Fibroblast of skin of back (primary cell): ENCODE results near the gene PIK3C2G.

Experiments
- DNase-seq: peaks from one replicate; pipeline ENCODE4 v3.0.0-alpha.2; 2013

The PIK3C2G gene

DNA sequence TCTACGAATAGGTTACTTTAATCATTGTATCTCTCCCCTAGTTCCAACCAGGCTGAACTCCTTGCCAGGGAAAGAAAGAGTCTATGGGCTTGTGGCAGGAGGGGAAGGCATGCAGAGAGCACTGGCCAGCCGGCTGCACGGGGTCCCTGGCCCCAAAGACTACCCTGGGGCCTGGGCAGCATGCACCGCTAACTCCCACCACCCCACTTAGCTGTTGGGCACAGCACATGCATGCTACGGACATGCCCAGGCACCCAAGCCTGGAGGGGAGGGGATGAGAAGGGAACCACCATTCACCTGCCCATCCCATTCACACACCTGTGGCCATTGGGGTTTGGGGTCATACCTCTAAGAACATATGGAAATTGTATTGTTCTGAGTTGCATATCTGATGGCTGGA, 94.1 kb downstream of the PIK3C2G start:
- DNase-seq, result no peak

DNA sequence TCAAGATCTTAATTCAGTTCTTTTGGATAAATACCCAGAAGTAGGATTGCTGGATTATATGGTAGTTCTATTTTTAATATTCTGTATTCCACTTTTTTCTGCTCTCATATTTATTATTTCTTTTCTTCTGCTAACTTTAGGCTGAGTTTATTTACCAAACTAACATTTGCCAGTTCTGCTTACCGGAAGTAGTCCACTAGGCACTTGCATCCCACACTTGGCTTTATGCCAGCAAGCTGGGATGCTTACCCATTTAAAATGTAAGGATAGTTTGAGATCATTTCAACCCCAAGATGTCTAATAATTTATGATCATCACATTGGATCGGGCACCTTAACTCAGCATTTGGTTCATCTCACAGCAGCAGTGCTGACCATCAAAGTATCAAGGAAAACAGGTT, 96.8 kb downstream of the PIK3C2G start:
- DNase-seq, result no peak

DNA sequence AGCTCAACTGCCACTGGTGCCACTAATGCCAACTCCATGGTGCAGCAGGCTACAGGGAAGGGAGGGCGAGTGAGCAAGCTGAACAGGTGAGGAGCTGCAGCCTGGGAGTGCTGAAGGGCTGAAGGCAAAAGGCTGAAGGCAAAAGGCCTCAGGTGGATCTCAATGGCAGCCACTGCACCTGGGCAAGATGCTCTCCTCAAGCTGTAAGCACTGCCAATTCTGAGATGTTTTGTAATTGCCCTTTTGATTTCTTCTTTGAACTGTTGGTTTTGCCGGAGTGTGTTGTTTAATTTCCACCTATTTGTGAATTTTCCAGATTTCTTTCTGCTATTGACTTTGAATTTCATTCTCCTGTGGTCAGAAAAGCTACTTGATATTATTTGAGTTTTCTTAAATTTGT, 97.6 kb downstream of the PIK3C2G start:
- no peak for DNase-seq

DNA sequence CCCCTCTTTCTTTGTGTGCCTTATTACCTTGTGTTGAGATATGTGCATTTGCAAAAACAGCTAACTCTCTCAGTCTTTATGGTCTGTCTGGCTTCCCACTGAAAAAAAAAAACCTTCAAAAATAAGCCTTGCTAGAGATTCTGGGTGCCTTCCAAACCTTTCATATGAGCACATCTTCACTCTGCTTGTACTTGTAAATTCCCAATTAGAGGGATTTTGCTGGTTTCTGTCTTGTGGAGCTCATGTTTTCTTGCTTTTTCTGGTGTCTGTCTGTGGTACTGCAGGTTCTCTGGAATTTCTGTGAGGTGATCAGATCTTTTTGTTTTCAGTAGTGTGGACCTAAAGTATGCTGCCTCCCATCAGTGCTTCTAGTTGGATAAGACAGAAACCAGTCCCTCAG, 100.1 kb downstream of the PIK3C2G start:
- DNase-seq, result no peak

DNA sequence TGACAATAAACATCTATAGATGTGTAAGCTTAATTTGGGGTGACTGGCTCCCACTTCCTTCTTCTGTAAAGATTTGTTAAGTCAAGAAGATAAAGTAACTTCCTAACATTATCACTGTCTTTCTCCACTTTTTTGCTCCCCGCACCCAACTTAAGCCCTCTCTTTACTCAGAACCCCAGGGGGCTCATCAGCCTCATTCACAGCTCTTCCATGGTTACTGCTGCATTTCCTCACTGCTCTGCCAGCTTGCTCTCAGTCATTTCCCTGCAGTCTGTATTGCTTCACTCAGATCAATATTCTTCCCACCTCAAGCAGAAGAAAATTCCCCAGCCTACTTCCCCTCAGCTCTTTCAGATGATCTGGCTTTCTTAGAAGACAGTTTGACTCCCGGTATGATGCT, 102.0 kb downstream of the PIK3C2G start:
- no peak for DNase-seq

DNA sequence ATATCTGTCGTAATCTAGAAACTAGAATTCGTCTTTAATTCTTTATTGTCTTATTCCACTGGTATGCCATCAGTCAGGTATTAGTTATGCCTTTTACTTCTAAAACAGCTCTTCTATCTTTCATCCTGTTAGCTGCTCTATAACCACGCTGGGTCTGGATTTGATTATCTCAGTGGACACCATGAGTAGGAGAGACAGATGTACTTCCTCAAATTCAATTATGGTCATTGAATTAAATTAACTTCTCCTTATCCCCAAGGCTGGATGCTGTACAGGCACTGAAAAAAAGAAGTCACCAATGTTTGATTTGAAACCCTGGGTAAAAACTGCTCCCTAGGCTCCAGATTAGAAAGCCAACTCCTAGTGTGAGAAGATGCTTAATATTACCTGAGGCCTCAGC, 107.3 kb downstream of the PIK3C2G start:
- no peak for DNase-seq

DNA sequence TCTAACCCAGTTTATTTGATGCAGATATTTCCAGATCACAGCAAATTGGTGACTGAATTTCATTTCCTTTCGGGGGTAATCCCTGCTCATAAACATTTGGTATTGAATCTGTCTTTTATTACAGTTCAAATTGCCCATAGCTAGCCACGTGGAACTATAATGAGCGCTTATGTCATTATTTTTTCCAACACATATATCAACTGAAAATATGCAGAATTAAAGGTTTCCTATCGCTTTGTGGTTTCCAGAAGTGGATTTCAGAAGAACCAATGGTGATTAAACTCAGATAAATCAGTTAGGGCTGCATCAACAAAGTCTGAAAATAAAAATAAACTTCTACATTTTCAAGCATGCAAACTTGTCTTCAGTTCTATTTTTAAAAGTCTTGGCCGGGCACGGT, 111.9 kb downstream of the PIK3C2G start:
- DNase-seq, result peak; percentile 4

DNA sequence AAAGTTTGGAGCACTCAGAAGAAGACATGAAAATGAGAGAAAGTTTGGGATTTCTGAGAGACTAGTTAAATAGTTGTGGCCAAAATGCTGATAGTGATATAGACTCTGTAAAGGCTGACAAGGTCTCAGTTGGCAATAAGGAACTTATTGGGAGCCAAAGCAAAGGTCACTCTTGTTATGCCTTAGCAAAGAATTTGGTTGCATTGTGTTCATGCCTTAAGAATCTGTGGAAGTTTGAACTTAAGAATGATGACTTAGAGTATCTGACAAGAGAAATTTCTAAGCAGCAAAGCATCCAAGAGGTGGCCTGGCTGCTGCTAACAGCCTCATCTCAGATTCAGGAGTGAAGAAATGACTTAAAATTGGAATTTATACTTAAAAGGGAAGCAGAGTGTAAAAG, 113.8 kb downstream of the PIK3C2G start:
- peak; percentile 7 for DNase-seq

DNA sequence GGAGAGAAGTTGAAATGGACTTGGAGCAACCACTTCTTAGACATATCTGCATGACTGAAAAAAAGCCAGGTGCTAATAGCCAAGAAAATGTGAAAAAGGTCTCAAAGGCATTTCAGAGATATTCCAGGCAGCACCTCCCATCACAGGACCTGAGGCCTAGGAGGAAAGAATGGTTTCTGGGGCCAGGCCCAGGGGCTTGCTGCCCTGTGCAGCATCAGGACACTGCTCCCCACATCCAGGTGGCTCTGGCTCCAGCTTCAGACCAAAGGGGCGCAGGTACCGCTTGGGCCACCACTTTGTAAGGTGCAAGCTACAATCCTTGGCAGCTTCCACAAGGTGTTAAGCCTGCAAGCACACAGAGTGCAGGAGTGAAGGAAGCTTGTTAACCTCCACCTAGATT, 114.3 kb downstream of the PIK3C2G start:
- no peak for DNase-seq

DNA sequence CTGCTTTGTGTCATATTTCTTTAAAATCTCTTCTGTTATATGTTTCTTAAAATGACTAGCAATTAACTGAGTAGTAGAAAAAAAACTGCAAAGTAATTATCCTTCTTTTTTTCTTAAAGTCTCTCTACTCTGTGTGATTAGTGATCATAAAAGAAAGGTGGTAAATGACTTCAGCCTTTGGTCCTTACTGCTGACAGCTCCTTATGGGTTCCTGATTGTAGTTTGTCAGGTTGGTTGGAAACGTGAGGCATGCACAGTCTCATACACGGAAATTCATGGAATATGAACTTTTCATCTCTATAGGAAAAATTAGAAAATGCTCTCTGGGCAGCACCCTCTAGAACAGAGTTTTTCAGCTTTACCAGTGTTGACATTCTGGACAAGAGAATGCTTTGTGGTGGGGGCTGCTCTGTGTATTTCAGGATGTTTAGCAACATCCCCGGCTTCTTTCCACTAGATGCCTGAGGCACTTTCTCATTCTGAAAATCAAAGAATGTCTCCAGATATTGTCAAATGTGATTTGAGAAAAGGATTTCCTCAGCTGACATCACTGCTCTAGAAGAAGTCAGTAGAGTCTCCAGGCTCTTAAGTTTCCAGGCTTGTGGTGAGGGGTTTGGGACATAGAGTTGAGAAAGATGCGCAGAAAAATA, 121.0 kb downstream of the PIK3C2G start:
- peak; percentile 63 for DNase-seq

DNA sequence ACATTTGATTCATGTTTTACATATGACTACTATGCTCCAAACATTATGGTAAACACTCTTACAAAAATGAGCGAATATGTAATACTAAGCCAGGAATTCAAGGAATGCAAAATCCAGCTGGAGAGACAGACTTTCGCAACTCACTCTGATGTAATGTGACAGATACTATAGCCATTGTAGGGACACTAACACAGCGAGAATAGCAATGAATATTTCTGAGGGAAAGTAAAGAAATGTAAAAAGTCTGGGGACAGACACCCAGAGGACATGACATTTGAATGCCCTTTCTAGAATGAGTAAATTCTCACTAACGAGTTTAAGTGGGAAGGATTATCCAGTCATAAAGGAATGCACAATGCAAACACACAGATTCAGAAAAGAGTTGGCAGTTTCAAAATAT, 121.9 kb downstream of the PIK3C2G start:
- DNase-seq, result peak; percentile 97

DNA sequence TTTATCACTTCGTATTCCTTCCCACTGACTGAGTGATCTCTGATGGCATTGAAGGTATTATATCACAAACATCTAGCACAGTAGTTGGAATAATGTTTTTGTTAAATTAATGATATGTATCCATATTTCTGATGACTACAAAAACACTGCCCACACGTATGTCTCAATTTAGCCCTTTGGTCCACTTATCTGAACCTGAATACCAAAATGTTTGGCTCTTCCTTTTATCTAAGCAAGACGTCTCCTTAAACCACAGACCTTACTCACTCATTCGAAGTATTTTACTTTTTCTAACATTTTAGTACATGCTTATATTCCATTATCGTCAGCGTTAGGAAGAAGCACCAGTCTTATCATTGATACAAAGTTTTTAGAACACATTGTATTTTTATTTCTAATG, 126.4 kb downstream of the PIK3C2G start:
- no peak for DNase-seq

DNA sequence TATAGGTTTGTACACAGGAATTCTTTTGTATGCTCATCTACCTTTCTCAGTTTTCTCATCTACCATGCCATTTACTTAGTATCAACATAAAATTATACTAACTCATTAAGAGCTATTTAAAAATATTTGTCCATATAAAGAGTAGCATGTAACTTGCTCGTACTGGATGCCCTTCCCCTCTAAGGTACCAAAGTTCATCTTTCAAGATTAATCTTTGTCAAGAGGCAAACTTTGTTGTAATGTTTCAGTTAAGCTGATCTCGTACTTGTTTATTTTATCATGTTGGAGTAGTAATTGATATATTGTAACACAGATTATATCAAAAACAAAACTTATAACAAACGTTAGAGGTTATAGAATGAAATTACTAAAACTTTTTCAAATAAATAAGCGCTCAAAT, 128.5 kb downstream of the PIK3C2G start:
- no peak for DNase-seq

DNA sequence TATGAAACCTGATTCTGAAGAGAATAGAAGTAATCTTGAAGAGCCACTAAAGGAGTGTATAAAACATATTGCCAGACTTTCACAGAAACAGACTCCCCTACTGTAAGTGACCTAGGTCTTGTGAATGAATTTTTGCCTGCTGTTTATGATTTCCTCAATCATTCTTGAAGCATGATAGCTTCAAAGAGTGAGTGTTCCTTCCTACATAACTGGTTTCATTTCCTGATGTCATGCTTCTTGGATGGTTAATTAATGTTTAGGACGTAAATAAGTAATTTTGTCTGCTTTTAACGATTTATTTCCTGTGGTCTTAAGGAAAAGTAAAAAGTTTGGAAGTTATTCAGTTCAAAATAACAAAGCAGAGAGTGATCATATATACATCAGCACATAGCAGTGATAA, 129.8 kb downstream of the PIK3C2G start:
- DNase-seq, result no peak

DNA sequence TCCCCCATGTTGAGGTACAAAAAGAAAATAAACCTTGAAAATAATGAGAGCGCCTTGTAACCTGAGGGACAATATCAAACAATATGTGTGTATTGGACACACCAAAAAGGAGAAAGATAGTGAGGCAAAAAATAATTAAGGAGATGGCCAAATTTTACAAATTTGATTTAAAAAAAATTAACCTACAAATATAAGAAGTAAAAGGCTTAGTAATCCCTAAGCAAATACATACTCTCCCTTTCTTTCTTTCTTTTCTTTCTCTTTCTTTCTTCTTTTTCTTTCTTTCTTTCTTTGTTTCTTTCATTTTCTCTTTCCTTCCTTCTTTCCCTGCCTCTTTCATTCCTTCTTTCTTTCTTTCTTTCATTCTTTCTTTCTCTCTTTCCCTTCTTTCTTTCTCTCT, 133.4 kb downstream of the PIK3C2G start:
- DNase-seq, result no peak

DNA sequence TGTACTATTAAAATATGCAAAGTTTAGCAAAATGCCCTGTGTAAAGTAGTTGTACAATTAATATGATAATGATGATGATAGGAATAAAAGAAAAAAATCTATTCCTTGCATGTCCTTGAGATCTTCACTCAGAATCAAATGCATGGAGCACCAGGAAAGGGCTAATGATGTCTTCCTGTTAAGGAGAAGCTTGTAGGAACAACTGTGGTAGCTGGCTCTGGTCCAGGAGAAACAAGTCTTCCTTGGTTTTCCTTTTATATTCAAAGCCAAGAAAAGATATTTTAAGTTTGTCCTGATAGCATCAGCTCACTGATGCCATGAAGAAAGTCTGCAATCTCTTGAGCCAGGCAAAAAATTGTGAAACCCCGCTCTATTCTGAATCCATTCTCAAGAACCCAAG, 138.9 kb downstream of the PIK3C2G start:
- peak; percentile 61 for DNase-seq

DNA sequence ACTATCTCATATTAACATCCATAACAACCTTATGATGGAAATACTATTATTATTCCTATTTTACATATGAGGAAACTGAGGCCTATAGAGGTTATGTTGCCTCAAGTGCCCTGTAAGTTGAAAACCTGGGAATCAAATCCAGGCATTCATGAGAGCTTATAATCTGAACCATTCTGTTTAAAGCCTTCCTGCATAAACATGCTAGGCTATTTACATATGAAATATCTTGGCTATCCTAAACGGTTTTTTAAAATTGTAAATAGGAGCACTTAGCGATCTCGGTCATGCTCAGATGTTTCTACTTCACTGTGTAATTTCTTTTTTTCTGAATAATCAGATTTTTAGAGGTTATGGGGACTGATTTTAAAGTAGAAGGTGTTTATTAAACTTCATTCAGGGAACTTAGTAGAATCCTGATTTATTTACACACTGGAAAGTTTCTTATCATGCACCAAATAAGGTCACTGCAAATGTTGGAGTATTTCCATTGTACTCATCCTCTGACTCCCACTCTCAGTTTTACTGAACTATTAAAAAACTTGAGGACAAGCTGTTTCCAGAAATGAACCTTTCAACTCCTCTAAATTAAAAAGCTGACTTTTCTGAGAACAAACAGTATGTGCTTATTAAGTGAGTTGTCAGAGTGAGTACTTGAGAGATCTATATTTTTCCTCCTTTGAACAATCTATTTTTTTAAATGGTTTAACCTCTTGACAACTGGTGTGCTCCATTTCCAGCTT, 141.7 kb downstream of the PIK3C2G start:
- DNase-seq, result no peak

DNA sequence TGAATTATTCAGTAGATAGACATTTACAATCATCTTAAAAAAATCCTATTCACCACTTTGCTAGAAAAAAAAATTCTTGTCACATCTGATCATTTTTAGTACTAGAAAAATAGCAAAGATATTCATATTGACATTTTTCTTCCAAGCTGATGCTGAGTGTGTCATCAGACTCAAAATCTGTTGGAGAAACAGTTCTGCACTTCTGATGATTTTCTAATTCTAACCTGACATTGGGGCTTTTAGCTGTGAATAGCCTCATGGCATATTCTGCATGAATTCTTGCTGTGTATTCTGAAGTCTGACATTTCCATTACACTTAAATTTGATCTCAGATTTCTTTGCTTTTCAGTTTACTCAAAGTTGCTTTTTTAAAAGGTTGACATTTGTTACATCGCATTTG, 150.1 kb downstream of the PIK3C2G start:
- peak; percentile 40 for DNase-seq

DNA sequence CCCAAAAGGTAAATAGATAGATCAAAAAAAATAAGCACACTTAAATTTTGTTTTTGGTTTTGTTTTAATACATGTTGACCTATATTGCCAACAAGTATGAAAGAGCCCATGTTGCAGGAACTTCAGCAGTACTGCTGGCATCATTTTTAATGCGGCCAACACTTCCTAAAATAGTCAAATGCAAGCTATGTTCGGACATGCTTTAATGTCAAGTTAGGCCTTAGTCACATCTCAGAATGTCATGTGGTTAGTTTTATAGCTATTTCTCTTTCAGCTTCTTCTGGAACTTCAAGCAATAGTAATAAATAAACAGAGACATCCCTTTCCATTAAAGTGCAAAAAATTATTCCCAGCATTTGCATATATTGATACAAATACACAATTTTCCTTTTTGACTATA, 153.4 kb downstream of the PIK3C2G start:
- DNase-seq, result no peak

DNA sequence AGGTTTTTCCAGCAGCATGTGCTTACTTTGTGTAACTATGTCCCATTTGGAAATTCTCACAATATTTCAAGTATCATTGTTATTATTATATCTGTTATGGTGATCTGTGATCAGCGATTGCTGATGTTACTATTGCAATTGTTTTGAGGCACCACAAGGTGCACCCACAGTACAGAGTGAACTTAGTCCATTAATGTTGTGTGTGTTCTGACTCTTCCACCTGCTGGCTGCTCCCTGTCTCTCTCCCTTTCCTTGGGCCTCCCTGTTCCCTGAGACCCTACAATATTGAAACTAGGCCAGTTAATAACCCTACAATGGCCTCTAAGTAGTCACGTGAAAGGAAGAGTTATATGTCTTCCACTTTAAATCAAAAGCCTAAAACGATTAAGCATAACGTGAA, 153.9 kb downstream of the PIK3C2G start:
- DNase-seq, result no peak

DNA sequence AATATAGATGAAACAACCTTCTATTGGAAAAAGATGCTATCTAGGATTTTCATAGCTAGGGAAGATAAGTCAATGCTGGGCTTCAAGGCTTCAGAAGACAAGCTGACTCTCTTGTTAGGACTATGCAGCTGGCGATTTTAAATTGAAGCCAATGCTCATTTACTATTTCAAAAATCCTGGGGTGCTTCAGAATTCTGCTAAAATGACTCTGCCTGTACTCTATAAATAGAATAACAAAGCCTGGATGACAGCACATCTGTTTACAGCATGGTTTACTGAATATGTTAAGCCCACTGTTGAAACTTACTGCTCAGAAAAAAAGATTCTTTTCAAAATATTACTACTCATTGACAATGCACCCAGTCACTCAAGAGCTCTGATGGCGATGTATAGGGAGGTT, 155.1 kb downstream of the PIK3C2G start:
- DNase-seq, result no peak

DNA sequence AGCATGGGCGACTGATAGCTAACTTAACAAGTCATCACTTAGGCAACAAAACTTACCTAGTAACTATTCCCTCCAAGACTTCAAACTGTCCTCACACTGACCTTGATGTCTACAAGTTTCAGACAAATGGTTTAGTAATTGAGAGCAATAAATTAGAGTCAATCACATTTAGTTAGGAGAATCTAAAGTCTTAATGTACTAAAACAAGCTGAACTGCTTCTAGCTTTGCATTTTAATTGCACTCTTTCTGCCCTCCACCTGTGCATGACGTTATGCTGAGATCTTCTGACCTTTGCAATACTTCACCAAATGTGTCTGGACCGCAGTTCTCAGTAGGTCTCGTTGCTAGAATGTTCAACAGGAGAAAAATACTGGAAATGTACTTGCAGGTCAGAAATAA, 158.0 kb downstream of the PIK3C2G start:
- no peak for DNase-seq

DNA sequence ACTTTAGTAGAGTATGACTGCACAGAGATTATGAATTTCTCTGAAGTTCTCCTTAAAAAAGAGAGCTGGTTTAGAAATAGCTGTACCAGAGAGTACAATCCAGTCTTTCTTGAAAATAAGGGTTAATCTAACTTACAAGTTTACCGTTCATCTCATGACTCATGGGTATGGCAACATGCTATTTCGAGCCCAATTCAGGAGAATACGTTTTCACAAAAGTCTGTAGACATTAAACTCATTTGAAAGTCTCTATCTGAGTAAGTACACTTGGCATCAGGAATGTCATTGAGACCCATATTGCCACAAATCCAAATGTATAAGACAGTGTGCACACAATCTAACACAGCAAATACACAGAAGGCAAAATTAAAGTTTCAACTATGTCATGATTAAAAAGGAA, 160.5 kb downstream of the PIK3C2G start:
- peak; percentile 28 for DNase-seq

DNA sequence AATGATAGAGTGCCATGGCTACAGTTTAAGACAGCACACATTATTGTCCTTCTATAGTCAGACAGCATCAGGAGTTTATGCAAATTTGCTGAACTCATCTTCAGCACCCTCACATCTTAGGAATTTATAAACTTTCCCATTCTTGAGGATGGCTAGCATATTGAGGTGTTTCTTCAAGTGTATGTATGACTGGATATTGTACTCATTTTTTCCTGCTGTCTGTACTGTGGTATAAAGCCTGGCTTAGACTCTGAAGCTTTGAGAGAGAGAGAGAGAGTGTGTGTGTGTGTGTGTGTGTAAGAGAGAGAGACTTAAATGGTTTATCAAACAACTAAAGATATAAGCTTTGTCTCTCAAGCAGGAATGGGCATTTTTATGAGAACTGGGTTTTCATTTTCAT, 161.6 kb downstream of the PIK3C2G start:
- DNase-seq, result peak; percentile 64

DNA sequence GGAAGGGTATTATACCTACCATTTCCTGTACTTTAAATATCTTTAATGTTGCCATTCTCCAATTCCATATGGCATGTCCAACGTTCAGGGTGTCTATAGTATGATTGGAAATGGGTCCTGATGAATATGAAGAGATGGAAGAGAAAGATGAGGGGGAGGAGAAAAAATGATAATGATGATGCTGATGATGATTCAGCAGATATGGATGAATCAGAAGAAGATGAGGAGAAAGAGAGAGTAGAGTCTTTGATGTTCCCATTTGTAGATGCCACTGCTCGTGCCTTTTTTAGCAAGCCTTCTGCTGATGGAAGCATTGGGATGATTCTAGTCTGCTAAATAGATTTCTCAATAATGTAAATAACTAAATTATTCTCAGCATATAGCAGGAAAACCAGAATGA, 163.5 kb downstream of the PIK3C2G start:
- no peak for DNase-seq
